Stimulated activated CD8-positive, alpha-beta memory T cell treated with anti-CD3 and anti-CD28 coated beads, Interleukin-4, amount 100 ng/mL, for 24 hours (primary cell): ENCODE measurements around the gene SHISA7.
"Not testable (repeated sequence)": the region's sequence is repeated elsewhere in the genome, so short reads cannot be mapped to it uniquely, and the experiment has no call there.

ENCODE experiments used
- DNase-seq: peaks from one replicate; pipeline ENCODE4 v3.0.0-alpha.2; 2020; ENCODE audit warnings: low read depth

SHISA7 gene

DNA sequence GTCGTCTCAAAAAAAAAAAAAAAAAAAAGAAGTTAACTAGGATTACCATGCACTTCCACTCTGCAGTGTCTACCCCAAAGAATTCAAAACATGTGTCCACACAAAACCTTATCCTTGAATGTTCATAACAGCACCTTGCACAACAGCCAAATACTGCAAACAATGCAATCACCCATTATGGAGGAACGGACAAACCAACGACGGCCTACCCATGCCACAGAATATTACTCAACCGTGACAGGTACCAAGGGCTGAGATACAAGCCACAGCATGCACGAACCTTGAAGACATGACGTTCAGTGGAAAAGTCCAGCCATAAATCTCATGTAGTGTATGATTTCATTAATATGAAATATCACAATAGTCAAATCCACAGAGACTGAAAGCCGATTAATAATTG lies 3.0 kb upstream of the SHISA7 start:
- DNase-seq: no peak

DNA sequence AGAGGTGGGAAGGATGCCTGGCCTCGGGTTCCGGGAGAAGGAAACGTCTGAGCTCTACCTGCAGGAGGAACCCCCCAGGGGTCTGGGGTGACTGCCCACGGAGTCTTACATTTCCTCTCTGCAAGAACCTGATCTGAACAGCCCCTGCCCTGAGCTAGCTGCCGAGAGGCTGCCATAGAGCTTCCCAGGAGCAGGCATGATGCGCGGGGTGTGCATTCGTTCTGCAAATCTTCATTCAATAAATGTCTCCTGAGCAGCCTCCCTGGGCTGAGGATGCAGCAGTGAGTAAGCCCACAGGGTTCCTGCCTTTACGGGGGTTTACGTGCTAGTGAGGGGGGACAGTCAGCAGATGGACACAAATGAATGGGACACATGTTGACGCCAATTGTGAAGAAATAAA lies 1.5 kb upstream of the SHISA7 start:
- no peak for DNase-seq

DNA sequence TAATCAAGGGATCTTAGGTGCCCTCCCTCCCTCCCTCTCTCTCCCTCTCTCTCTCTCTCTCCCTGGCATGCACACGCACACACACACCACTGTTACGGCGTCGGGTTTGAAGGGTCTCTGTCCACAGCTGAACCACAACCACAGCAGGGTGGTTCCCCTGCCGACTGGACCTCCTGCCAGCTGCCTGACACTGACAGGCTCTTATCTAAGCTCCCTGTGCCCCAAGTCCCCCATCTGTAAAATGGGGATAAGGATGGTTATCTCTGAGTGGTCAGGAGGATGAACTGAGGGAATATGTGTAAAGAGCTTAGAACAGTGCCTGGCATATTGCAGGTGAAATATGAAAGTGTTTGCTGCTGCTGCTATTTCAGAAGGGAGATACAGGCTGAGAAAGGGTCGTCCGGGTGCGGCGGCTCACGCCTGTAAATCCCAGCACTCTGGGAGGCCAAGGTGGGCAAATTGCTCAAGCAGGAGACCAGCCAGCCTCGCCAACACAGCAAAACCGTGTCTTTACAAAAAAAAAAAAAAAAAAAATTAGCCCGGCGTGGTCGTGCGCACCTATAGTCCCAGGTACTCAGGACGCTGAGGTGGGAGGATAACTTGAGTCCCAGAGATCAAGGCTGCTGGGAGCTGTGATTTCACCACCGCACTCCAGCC lies 852 bp upstream of the SHISA7 start:
- DNase-seq: no peak

DNA sequence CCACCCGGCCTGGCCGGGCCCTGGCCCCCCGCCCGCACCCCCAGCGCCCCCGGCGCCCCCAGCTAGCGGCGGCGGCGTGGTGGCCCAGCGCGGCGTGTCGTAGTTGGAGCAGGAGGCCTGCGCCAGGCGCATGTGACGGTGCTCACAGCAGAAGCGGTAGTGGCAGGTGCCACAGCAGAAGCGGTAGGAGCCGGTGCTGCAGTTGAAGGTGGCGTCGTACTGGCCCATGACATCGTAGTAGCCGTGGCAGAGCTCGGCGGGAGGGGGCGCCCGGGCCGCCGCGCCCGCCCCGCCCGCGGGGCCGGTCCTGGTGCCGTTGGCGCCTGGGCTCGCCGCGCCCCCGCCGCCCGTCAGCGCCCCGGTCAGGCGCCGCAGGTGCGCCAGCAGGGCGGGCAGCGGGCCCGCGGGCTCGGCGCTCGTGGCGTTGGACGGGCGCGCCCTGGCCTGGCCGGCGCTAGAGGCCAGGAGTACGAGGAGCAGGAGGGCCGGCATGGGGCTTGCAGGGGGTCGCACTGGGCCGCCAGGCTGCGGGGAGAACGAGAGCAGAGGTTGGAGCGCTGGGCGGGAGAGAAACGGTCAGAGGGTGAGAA lies 633 bp downstream of the SHISA7 start:
- no peak for DNase-seq

DNA sequence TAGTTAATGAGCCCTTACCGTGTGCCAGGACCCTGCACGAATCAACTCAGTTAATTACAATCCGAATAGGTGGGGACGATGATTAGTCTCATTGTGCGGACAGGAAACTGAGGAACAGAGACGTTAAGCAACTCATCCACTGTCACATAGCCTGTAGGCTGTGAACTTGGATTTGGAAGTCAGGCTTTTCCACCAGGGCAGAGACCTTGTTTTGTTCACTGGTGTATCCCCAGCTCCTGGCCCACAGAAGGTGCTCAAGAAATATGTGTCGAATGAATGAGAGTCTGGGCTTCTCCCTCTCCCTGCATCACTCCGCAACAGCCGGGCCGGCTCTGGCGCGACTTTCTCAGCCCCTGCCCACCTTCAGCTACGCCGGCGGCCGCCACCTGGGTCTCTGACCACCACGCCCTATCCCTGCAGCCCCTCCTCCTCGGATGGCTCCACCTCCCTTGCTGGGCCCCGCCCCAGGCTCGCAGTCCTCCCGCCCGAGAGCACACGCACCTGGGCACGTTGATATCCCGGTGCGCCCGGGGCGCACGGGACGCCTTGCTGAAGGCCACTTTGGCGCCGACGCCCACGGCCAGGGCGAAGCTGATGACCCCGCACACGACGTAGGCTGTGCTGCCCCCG lies 1.3 kb downstream of the SHISA7 start:
- no peak for DNase-seq

DNA sequence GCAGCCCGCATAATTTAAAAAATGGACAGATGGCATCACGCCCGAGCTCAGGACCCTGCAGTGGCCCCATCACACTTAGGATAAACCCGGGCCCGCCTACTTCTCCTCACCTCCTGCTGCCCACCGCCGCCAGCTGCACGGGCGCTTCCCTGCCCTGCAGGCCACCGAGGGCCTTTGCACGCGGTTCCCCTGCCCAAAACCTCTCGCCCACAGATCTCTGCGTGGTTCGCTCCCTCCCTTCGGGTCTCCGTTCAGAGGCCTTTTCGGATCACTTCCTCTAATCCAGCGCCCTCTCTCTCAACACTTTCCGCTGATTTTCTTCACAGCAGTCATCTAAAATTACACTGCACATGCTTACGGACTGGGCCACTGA lies 1.8 kb downstream of the SHISA7 start:
- no peak for DNase-seq

DNA sequence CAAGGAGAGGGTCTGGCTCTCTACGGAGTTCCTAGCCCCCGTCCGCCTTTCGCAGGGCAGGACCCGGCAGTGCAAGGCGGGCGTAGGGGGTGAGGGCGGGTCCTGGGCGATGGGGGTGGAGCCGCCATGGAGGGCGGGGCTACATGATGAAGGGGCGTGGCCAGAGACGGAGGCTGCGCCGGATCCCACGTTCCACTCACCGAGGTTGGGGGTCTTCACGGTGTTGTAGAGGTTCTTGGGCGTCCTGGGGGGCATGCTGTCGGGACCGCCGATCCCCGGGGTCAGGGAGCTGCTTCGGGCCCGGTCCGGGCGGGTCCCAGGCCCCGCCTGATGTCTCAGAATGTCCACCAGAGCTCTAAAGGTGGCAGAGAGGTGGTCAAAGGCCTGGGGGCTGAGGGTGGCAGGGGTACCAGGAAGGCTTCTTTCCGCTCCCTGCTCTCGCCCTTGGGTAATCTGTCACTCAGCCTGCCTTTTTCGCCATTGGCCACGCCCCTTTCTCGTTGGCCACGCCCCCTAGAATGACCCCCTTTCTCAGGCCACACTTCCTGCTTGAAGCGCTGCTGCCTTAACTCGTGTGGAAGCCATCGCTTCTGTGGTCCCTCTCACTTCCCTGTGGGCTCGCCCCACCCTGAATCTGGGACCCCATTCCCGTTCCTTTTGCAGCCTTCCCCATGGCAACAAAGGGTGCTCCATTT lies 2.5 kb downstream of the SHISA7 start:
- no peak for DNase-seq

DNA sequence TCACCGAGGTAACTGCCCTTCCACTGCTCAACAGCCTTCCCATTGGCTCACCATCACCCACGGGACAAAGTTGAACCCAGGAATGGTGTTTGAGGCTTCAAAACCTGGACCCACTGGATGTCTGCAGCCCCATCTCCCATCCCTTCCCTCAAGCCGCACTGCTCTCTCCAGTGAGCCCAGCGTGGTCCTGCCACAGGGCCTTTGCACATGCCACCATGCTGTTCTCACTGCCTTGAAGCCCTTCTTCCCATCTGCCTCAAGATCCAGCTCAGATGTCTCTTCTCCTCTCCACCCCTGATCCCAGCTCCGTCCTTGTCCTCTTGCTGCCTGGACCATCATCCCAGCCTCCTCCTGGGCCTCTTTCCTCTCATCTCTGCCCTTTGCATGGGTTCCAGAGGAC lies 4.0 kb downstream of the SHISA7 start:
- DNase-seq: no peak

DNA sequence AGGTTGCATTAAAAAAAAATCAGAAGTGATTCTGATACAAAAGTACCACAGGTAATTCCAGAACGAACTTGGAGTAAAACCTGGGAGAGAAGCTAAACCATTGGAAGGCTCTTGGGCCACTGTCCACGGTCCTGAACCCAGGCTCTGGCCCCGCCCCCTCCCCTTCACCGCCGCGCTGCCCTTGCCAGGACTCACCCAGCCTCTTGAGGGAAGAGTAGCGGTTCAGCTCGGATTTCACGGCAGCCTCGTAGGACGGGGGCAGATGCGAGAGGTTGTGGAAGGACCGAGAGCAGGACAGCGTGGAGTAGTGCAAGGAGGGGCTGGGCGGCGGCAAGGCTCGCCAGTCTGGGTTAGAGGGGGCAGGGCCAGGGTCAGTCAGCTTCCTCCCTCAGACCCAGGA lies 5.7 kb downstream of the SHISA7 start:
- DNase-seq: no peak

DNA sequence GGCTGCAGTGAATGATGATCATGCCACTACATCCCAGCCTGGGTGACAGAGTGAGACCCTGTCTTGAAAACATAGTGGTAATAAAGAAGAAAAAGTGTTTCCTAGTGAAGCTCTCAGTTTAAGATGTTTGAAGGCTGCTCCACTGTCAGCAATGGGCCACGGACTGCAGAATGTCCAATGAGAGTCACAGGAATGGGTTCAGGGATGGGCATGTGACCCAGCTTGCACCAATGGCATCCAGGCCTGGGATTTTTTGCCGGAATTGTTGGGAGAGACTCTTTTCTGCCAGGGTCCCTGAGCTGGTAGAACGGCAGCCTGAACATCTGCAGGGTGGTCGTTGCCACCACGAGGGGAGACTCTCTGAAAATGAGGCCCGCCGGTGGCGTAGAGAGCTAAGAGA lies 6.3 kb downstream of the SHISA7 start:
- no peak for DNase-seq

DNA sequence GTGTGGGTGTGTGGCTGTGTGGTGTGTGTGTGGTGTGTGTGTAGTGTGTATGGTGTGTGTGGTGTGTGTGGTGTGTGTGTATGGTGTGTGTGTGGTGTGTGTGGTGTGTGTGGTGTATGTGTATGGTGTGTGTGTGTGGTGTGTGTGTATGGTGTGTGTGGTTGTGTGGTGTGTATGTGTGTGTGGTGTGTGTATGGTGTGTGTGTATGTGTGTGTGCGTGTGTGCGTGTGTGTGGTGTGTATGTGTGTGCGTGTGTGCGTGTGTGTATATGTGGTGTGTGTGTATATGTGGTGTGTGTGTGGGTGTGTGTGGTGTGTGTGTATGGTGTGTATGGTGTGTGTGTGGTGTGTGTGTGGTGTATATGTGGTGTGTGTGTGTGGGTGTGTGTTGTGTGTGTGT lies 8.1 kb downstream of the SHISA7 start:
- no peak for DNase-seq

DNA sequence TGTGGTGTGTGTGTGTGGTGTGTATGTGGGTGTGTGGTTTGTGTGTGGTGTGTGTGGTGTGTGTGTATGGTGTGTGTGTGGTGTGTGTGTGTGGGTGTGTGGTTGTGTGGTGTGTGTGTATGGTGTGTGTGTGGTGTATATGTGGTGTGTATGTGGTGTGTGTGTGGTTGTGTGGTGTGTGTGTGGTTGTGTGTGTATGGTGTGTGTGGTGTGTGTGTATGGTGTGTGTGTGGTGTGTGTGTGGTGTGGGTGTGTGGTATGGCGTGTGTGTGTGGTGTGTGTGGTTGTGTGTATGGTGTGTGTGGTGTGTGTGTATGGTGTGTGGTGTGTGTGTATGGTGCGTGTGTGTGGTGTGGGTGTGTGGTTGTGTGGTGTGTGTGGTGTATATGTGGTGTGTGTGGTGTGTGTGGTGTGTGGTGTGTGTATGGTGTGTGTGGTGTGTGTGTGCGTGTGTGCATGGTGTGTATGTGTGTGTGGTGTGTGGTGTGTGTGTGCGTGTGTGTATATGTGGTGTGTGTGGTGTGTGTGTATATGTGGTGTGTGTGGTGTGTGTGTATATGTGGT lies 8.7 kb downstream of the SHISA7 start:
- no peak for DNase-seq

DNA sequence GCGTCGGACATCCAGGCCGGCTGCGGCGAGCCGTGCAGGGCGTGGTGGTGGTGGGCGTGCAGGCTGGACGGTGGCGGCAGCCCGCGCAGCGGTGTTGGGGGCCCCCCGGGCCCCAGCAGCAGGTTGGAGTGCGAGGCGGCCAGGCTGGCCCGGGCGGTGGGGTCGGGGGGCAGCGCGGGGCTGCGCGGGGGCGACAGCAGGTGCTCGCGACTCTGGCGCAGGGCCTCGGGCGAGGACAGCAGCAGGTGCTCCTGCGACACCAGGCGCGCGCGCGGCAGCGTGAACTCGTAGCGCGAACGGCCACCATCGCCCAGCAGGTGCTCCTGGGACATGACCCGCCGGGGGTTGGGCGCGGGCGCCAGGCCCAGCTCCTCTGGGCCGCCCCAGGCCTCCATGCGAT lies 9.8 kb downstream of the SHISA7 start:
- DNase-seq: no peak

DNA sequence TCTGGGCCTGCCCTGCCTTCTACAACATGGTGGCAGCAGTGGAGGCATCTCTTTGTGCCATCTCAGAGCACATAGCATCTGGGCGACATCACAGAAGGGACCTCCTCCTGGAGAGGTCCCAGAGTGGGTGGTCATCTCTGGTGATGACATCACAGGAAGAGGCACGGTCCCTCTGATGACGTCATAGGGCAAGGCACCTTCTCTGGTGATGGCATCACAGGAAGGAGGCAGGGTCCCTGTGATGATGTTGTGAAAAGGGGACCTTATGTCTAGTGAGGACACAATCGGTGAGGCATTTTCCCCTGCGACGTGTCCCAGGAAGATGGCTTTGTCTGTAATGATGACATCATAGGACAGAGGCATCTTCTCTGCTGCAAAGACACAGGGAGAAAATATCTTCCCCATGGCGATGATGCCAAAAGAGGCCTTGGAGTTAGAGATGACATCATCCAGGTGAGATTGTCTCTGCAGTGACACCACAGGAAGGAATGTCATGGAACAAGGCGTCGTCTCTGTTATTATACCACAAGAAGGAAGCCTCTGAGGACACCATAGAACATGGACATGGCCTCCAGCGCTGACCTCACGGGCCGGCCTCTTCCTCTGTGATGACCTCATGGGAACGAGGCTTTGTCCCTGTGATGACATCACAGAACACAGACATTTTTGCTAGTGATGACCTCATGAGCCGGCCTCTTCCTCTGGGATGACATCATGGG lies 10.7 kb downstream of the SHISA7 start:
- no peak for DNase-seq

DNA sequence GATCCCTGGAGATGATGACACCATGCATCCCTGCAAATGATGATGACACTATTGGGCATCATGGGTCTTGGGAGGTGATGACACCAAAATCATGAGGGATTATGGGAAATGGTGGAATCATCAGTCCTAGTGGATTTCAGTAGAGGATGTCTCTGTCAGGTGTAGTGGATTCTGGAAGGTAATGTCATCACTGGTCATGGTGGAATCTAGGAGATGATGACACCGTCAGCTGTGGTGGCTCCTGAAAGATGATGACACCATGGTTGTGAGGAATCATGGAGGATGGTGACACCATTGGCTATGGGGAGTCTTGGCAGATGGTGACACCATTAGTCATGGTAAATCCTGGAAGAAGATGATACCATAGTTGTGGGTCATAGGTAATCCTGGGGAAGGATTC lies 11.9 kb downstream of the SHISA7 start:
- DNase-seq: no peak

DNA sequence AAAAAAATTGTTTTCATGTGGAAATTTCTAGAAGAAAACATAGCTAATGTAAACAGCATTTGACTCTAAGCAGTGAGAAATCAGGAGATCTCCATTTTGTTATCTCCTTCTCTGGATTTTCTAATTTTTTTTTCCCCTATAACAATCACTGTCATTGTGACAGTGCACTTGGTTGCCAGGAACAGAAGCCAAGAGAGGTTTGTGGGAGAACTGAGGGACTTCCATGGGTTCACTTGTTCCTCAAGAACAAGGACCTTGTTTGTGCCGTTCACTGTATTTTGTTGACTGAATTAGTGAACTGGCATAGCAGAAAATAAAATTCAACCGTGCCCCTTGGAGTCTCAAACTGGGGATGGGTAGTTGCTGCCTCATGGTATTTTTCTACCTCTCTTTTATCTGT lies 17.1 kb downstream of the SHISA7 start:
- DNase-seq: no peak

DNA sequence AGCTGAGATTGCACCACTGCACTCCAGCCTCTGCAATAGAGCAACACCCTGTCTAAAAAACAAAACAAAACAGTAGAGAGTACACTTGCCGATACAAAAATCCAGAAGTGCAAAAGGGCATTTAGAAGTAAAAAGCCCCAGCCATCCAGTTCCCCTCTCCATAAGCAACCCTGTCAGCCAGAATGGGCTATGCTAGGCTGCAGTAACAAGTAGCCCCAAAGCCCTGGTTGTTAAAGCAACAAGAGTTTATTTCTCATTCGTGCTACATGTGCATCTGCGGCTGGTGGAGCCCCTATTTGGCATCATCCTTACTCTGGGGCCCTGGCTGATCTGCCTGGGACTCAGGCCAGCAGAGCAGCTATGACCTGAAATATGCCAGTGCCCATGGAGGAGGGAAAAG lies 18.6 kb downstream of the SHISA7 start:
- DNase-seq: no peak

DNA sequence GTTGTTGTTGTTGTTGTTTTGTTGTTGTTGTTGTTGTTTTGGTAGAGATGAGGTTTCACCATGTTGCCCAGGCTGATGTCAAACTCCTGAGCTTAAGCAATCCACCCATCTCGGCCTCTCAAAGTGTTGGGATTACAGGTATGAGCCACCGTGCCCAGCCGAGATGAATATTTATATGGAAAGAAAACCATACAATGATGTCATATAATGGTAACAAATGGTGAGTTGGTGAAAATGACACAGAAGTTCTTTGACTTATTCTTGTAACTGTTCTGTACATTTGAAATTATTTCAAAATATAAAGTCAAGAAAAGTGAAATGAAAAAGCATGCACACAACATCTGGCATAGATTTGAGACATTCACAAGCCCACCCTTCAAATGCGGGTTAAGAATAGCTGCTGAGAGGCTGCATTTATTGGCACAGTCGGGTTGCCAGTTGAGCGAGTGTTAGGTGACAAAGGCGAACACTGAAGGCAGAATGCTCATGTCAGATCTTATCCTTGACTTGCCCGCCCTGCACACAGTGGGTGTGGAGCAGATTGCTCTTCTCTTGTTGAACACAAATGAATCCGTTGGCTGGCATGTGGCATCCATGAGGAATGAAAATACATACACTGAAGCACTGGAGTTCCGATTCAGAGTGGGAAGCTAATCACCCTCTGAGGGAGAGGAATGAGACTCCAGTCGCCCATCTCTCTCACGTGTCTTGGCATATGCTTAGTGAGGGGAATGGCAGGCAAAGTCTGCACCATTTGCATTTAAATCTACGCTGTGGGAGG lies 19.7 kb downstream of the SHISA7 start:
- no peak for DNase-seq

DNA sequence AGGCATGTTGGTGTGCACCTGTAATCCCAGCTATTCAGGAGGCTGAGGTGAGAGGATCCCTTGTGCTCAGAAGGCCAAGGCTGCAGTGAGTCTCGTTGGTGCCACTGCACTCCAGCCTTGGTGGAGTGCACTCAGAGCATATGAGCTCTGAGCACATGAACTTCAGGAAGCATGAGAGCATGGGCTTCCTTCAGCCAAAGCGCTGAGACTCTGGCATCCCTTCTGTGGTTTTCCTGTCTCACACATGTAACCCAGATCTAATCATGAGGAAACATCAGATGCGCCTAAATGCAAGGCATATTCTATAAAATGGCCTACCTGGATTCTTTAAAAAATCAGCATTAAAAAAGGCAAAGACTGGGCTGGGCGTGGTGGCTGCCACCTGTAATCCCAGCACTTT lies 21.8 kb downstream of the SHISA7 start:
- DNase-seq: not testable (repeated sequence)

DNA sequence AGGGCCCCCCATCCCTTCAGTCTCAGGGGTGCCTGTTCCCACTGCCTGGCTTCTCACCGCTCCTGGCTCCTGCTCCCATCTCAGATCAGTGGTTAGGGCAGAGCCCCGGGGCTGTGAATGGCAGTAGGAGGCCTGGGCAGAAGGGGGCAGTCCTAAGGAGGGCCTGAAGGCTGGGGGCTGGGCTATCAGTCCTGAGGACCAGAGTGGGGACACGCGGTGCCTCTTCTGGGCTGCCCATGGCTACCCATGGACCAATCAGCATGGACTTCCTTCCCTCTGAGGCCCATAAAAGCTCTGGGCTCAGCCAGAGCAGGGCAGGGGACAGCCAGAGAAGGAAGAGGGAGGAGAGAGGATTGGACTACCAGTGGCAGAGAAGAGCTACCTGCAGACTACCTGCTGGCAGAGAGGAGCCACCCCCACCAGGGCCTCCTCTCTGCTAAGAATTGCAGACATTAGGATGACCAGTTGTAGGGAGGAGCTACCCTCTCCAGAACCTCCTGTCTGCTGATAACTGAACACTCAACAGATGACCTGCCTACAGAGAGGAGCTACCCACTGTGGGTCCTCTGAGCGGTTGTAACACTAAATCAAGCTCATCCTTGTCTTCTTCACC lies 23.4 kb downstream of the SHISA7 start:
- DNase-seq: no peak

DNA sequence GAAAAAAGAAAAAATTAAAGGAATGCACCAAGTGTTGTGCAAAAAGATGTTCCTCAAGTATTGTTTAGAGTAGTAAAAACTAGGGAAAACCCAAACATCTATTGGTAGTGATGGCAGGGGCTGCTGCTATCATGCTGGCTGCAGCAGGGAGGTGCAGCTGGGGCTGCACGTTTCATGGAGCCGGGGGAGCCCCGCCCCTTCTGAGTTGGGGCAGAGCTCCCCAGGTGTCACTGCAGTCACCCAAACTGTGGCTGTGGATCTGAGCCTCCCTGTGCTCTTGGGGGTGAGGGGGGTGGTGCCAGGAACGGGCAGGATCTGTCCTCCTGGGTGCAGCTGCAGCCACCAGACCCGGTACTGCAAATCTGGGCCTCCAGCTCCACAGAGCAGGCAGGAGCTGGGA lies 24.0 kb downstream of the SHISA7 start:
- no peak for DNase-seq
